ENCODE results near the gene SH2D7. TPM values are rescaled to one million over a fixed set of nuclear protein-coding genes. Genes with fewer than 3 reads are reported as not detected.

SH2D7 gene
- total and polyA plus RNA-seq, 3 donors from 2014 or later, result 1.5 to 5.0 (median 2.2) TPM

- no peak overlapping the region for H3K4me3 ChIP-seq
- DNase-seq, result no peak
Measured at GRCh38 chr15:78109156-78109555, 16.8 kb downstream of the SH2D7 start.

DNA sequence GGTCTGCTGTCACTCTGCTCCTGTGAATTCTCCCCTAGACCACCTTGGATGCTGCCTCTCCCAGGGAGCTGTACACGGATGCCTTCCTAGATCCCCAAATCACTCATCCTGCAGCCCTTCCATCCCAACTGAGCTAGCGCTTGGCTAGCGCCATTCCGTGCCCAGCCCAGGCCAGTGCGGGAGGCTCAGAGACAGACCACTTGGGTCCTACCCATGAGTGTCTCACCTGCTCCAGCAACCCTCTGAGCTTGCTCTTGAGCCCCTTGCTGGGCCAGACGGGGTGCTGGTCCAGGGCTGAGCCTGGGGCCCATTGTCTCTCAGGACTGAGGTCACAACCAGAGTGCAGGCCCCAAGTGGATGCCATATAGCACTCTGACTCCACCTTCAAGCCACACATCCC, 17.7 kb downstream of the SH2D7 start:
- Histone ChIP-seq H3K4me3 (no peak overlapping the region), H3K4me1 (no peaks in the 10 kb centered on the region), H3K9me3 (no peaks in the 10 kb centered on the region), H3K27ac (no peak overlapping the region), H3K36me3 (ENCODE audit: low read depth, missing control alignments) (no peaks in the 10 kb centered on the region), H3K27me3 (no peaks in the 10 kb centered on the region)
- DNase-seq, result no peak
- TF ChIP-seq CTCF (IDR thresholded peaks at IDR 0.05) (no peak), POLR2A (IDR thresholded peaks at IDR 0.05) (no peak)
- intact Hi-C loops (cut with DNase I; ENCODE audit: low total_unique reads), result loop anchor here (5.0 kb wide), 1 partner anchor 132 kb away; no protein-coding TSS in a partner anchor
- 86 to 89% methylated on average over 4 to 6 of the region's 6 CpGs for WGBS, 2 donors

More at GRCh38 chr15:78109156-78109555, 16.8 kb downstream of the SH2D7 start:
- TF ChIP-seq POLR2A (IDR thresholded peaks at IDR 0.05), result no peak
- TF ChIP-seq CTCF (IDR thresholded peaks at IDR 0.05), result no peak
- 94 to 95% methylated on average over 12 of the region's 12 CpGs for WGBS, 2 donors
- intact Hi-C loops (cut with DNase I; ENCODE audit: low total_unique reads), result loop anchor here (5.0 kb wide), 1 partner anchor 142 kb away; no protein-coding TSS in a partner anchor
- H3K27ac ChIP-seq, result no peak overlapping the region
- no peaks in the 10 kb centered on the region for H3K9me3 ChIP-seq
- H3K27me3 ChIP-seq, result no peaks in the 10 kb centered on the region
- no peaks in the 10 kb centered on the region for H3K36me3 ChIP-seq (ENCODE audit: low read depth, missing control alignments)
- H3K4me1 ChIP-seq, result no peaks in the 10 kb centered on the region

DNA sequence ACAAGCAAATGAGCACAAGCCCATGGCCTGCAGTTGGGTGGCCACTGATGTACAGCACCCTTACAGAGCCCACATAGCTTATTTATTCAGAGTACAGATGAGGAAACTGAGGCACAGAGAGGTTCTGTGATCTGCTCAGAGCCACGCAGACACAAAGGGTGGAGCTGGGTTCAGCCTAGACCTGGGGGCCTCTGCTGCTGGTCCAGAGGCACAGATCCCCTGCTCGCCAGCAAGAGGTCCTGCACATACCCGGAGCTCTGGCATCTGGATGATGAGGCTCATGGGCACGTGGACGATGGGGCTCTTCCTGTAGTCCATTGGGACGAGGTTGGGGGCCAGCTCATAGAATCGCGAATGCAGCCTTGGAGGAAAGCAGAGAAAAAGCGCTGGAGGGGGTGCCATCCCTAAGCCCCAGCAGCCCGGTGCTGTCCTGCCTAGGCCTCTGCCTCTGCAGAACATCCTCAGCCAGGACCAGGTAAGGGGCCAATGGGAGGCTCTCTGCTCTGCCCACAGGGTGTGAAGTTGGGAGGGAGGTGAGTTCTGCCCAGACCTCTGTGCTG, 18.6 kb downstream of the SH2D7 start:
- no peaks in the 10 kb centered on the region for H3K4me1 ChIP-seq
- no peak for DNase-seq
- H3K27me3 ChIP-seq, result no peaks in the 10 kb centered on the region
- TF ChIP-seq CTCF (IDR thresholded peaks at IDR 0.05) (no peak), POLR2A (IDR thresholded peaks at IDR 0.05) (no peak)
- H3K9me3 ChIP-seq, result no peaks in the 10 kb centered on the region
- no peak overlapping the region for H3K4me3 ChIP-seq
- WGBS, 2 donors, result 93% methylated on average over 10 of the region's 10 CpGs
- intact Hi-C loops (cut with DNase I; ENCODE audit: low total_unique reads), result loop anchor here (5.0 kb wide), 1 partner anchor 131 kb away; no protein-coding TSS in a partner anchor
- H3K27ac ChIP-seq, result no peak overlapping the region
- no peaks in the 10 kb centered on the region for H3K36me3 ChIP-seq (ENCODE audit: low read depth, missing control alignments)

DNA sequence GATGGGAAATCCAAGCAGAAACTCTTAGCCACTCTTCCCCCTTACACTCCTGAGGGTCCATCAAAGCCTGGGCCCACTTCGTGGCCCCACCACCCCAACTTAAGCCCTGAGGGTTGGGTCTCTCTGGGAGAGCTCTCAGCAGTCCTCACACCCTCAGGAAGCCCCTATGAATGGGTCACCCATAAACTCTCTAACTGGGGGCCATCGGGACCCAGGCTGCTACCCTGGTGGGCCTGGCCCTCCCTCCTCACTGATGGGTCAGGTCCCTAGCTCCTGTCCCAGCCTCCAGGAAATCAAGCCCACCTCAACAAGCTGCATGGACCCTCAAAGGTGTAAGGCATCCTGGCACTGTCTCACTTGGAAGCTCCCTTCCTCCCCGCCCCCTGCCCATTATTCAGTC, 19.4 kb downstream of the SH2D7 start:
- Histone ChIP-seq H3K9me3 (no peaks in the 10 kb centered on the region), H3K4me3 (no peak overlapping the region), H3K36me3 (ENCODE audit: low read depth, missing control alignments) (no peaks in the 10 kb centered on the region), H3K27me3 (no peaks in the 10 kb centered on the region), H3K27ac (no peak overlapping the region), H3K4me1 (no peaks in the 10 kb centered on the region)
- WGBS, 2 donors, result 89 to 97% methylated on average over 3 of the region's 3 CpGs
- no peak for DNase-seq
- TF ChIP-seq POLR2A (IDR thresholded peaks at IDR 0.05) (no peak), CTCF (IDR thresholded peaks at IDR 0.05) (no peak)
- intact Hi-C loops (cut with DNase I; ENCODE audit: low total_unique reads), result loop anchor here (5.0 kb wide), 1 partner anchor 131 kb away; no protein-coding TSS in a partner anchor

GRCh38 chr15:78112551-78112950, 20.2 kb downstream of the SH2D7 start:
- intact Hi-C loops (cut with DNase I; ENCODE audit: low total_unique reads), result loop anchor here (5.0 kb wide), 1 partner anchor 130 kb away; no protein-coding TSS in a partner anchor
- Histone ChIP-seq H3K4me3 (no peak overlapping the region), H3K9me3 (no peaks in the 10 kb centered on the region), H3K4me1 (no peaks in the 10 kb centered on the region), H3K27ac (no peak overlapping the region), H3K27me3 (no peaks in the 10 kb centered on the region), H3K36me3 (ENCODE audit: low read depth, missing control alignments) (no peaks in the 10 kb centered on the region)
- WGBS, 2 donors, result 74 to 90% methylated on average over 2 to 3 of the region's 3 CpGs
- no peak for TF ChIP-seq POLR2A (IDR thresholded peaks at IDR 0.05)
- no peak for TF ChIP-seq CTCF (IDR thresholded peaks at IDR 0.05)
- no peak for DNase-seq
